ENCODE data around the gene BSPRY. TPM values are rescaled to one million over a fixed set of nuclear protein-coding genes. Genes with fewer than 3 reads are reported as not detected.
"Not testable (repeated sequence)": the region's sequence is repeated elsewhere in the genome, so short reads cannot be mapped to it uniquely, and the experiment has no call there.

BSPRY gene
- total RNA-seq, 1 experiment from 2014 or later, result 0.13 TPM

DNA sequence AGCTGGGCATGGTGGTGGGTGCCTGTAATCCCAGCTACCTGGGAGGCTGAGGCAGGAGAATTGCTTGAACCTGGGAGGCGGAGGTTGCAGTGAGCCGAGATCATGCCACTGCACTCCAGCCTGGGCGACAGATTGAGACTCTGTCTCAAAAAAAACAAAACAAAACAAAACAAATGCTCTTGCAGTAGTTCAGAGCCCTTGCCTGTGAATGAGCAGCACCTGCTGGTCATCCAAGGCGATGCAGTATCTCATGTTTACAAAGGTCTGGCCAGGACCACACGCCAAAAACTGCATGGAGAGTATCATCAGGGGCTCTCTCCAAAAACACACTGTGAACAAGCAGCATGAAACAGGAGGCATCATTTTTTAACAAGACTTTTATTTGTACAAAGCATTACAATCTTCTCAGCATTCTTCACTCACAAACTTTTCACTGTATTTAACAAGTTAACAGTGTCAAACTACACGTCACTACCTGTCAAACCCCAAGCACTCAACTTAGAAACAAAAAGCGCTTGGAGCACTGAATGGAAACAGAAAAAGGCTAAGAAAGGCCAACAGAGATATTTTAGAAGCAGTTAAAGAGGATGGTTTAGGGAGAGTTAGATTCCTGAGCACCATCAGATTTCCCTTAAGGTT is 57.7 kb downstream of the BSPRY start:
- H3K27ac ChIP-seq (ENCODE audit: low read length); BruUV-seq (replicated peaks); H3K9me3 ChIP-seq (ENCODE audit: control insufficient read depth, insufficient read depth, low read depth, low read length); in situ Hi-C loops (cut with HindIII; ENCODE audit: low pct_unique_long_range_greater_than_20kb, low sequenced_read_pairs); H3K27me3 ChIP-seq (ENCODE audit: control insufficient read depth, insufficient read depth, low read length); H3K4me3 ChIP-seq (ENCODE audit: low read depth in 2 of 2, low read length in 2 of 2); H3K4me1 ChIP-seq (ENCODE audit: control insufficient read depth, insufficient read depth, low read length); H3K36me3 ChIP-seq (ENCODE audit: control insufficient read depth, insufficient read depth, low read length); POLR2A ChIA-PET: not testable (repeated sequence)
- TF ChIP-seq, protein P1, sequence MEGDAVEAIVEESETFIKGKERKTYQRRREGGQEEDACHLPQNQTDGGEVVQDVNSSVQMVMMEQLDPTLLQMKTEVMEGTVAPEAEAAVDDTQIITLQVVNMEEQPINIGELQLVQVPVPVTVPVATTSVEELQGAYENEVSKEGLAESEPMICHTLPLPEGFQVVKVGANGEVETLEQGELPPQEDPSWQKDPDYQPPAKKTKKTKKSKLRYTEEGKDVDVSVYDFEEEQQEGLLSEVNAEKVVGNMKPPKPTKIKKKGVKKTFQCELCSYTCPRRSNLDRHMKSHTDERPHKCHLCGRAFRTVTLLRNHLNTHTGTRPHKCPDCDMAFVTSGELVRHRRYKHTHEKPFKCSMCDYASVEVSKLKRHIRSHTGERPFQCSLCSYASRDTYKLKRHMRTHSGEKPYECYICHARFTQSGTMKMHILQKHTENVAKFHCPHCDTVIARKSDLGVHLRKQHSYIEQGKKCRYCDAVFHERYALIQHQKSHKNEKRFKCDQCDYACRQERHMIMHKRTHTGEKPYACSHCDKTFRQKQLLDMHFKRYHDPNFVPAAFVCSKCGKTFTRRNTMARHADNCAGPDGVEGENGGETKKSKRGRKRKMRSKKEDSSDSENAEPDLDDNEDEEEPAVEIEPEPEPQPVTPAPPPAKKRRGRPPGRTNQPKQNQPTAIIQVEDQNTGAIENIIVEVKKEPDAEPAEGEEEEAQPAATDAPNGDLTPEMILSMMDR (IDR thresholded peaks at IDR 0.05), result peak; percentile 84
- DNase-seq (ENCODE audit: low read depth, low spot score) (peak; percentile 46), ATAC-seq (peak; percentile 49; the same call in 1 of the 2 replicates)
- intact Hi-C loops (cut with micrococcal nuclease; ENCODE audit: unreplicated experiment), result loop anchor here (2.0 kb wide), 1 partner anchor 98 kb away; no protein-coding TSS in a partner anchor
- CTCF ChIA-PET, result interaction anchor here (1.0 kb wide), 1 partner anchor 132 kb away, joined by 4 read pairs; the partner anchor contains the start of gene CDC26

DNA sequence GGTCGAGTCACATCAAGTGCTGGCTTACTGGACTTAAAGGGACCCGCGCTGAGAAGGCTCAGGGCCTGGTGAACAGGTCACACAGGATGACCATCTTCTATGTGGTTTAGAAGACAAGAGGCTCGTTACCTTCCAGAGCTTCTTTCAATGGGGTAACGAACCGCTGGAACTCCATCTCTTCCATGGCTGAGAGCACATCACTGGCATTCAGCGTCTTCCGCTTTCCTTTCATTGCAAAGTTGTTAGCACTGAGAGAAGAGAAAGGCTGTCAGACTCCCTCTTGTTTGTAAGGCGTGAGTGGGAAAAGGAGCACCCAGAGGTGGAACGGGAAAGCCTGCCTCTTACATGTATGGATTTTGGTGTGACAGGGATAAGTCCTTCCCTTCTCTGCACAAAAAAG is 60.1 kb downstream of the BSPRY start:
- no peaks in the 10 kb centered on the region; the same call in 1 of the 2 replicates for H3K4me1 ChIP-seq (ENCODE audit: control insufficient read depth, insufficient read depth, low read length)
- ATAC-seq, result no peak
- ChIA-PET POLR2A (no interaction called here), CTCF (interaction anchor here (1.0 kb wide), 1 partner anchor 8 kb away, joined by 6 read pairs; the partner anchor contains the start of gene ALAD)
- no peak for TF ChIP-seq SIN3A (IDR thresholded peaks at IDR 0.05; ENCODE audit: borderline replicate concordance, insufficient read depth, low read depth, low read length)
- TF ChIP-seq POLR2AphosphoS5 (IDR thresholded peaks at IDR 0.05; ENCODE audit: low read depth, low read length), result no peak
- no peak for TF ChIP-seq TCF7L2 (IDR thresholded peaks at IDR 0.05; ENCODE audit: low read depth, low read length)
- TF ChIP-seq, protein P1 (IDR thresholded peaks at IDR 0.05), result no peak
- TF ChIP-seq, protein P2, sequence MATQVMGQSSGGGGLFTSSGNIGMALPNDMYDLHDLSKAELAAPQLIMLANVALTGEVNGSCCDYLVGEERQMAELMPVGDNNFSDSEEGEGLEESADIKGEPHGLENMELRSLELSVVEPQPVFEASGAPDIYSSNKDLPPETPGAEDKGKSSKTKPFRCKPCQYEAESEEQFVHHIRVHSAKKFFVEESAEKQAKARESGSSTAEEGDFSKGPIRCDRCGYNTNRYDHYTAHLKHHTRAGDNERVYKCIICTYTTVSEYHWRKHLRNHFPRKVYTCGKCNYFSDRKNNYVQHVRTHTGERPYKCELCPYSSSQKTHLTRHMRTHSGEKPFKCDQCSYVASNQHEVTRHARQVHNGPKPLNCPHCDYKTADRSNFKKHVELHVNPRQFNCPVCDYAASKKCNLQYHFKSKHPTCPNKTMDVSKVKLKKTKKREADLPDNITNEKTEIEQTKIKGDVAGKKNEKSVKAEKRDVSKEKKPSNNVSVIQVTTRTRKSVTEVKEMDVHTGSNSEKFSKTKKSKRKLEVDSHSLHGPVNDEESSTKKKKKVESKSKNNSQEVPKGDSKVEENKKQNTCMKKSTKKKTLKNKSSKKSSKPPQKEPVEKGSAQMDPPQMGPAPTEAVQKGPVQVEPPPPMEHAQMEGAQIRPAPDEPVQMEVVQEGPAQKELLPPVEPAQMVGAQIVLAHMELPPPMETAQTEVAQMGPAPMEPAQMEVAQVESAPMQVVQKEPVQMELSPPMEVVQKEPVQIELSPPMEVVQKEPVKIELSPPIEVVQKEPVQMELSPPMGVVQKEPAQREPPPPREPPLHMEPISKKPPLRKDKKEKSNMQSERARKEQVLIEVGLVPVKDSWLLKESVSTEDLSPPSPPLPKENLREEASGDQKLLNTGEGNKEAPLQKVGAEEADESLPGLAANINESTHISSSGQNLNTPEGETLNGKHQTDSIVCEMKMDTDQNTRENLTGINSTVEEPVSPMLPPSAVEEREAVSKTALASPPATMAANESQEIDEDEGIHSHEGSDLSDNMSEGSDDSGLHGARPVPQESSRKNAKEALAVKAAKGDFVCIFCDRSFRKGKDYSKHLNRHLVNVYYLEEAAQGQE (IDR thresholded peaks at IDR 0.05; ENCODE audit: insufficient read depth in 1 of 2, low read depth in 2 of 2, low read length in 1 of 2), result no peak
- H3K4me3 ChIP-seq (ENCODE audit: low read depth in 2 of 2, low read length in 2 of 2), result peak overlapping the region; percentile 95 to 97
- no peaks in the 10 kb centered on the region for H3K9me3 ChIP-seq (ENCODE audit: control insufficient read depth, insufficient read depth, low read depth, low read length)
- H3K36me3 ChIP-seq (ENCODE audit: control insufficient read depth, insufficient read depth, low read length), result peaks cover 7% of the 10 kb centered on the region
- no TSS peak for BruUV-seq (replicated peaks)
- H3K27ac ChIP-seq (ENCODE audit: low read length), result peak overlapping the region; percentile 99
- intact Hi-C loops (cut with micrococcal nuclease; ENCODE audit: unreplicated experiment), result no loop called here
- H3K27me3 ChIP-seq (ENCODE audit: control insufficient read depth, insufficient read depth, low read length), result no peaks in the 10 kb centered on the region
- in situ Hi-C loops (cut with HindIII; ENCODE audit: low pct_unique_long_range_greater_than_20kb, low sequenced_read_pairs), result no loop called here
- no peak for DNase-seq (ENCODE audit: low read depth, low spot score)
